Activated CD4-positive, alpha-beta T cell treated with anti-CD3 and anti-CD28 coated beads for 4 hours (primary cell): Measurements from ENCODE around the gene PSMF1.
"Not testable (repeated sequence)": the region's sequence is repeated elsewhere in the genome, so short reads cannot be mapped to it uniquely, and the experiment has no call there.

Source experiments
- DNase-seq, 2 donors: peaks; one replicate each; pipeline ENCODE4 v3.0.0-alpha.2; 2020

PSMF1 gene

GRCh38 chr20:1216527-1217427 lies 98.4 kb downstream of the PSMF1 start:
- DNase-seq, result not testable (repeated sequence)
